DMS 273 (cell line): ENCODE data around the gene TMEM270.
"Not testable (repeated sequence)": the region's sequence is repeated elsewhere in the genome, so short reads cannot be mapped to it uniquely, and the experiment has no call there.

ENCODE experiments used
- DNase-seq: peaks from one replicate; lab custom pipeline; 2025; ENCODE audit not compliant: unreplicated experiment; lab: John Stamatoyannopoulos, UW

The TMEM270 gene, protein sequence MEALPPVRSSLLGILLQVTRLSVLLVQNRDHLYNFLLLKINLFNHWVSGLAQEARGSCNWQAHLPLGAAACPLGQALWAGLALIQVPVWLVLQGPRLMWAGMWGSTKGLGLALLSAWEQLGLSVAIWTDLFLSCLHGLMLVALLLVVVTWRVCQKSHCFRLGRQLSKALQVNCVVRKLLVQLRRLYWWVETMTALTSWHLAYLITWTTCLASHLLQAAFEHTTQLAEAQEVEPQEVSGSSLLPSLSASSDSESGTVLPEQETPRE

DNA sequence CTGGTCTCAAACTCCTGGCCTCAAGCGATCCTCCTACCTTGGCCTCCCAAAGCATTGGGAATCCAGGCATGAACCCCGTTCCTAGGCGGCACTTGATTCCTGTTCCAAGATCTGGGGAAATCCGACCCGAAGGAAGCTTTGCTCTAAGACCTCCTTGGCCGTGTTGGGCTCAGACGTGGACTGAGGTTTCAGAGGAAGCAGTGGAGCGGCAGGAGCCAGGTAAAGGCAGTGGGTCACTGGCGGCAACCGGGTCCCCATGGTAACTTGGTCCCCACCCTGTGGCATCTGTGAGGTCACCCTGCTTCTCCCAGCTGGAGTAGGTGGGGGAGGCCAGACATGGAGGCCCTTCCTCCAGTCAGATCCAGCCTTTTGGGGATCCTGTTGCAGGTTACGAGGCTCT, at the start of gene TMEM270:
TSS of gene TMEM270 (plus strand) at position 301 of the 400 bp plus-strand sequence. CDS start at position 337, 36 bp downstream.
- no peak for DNase-seq

DNA sequence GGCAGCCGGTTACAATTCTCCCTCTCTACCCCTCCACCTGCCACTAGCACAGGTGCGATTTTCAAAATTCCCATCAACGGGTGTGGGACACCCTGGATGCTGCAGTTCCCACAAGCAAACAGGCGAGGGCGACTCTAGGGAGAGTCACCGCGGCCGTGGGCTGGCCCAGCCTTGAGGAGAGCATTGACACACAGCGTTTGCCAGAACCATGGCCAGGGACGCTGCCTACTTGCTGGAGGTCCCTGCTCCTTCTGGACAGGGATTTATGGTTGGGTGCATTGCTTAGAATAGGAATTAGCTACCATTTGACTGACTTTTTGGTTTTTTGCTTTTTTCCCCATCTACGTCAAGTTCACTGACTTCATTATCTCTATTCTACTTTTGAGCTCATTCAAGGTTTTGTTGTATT, 49.2 kb upstream of the TMEM270 start:
- DNase-seq, result peak; percentile 93

DNA sequence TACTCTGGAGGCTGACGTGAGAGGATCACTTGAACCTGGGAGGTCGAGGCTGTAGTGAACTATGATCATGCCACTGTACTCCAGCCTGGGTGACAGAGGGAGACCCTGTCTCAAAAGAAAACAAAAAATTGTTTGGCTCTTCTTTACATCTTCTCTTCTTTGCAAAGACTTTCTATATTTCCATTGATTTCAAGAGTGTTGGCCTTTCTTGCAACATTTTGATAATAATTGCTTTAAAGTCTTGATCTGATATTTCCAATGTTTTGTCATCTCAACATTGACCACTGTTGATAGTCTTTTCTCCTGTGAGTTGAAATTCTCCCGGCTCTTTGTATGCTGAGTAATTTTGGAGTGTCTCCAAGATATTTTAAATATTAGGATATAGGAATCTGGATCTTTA, 48.0 kb upstream of the TMEM270 start:
- DNase-seq, result no peak

DNA sequence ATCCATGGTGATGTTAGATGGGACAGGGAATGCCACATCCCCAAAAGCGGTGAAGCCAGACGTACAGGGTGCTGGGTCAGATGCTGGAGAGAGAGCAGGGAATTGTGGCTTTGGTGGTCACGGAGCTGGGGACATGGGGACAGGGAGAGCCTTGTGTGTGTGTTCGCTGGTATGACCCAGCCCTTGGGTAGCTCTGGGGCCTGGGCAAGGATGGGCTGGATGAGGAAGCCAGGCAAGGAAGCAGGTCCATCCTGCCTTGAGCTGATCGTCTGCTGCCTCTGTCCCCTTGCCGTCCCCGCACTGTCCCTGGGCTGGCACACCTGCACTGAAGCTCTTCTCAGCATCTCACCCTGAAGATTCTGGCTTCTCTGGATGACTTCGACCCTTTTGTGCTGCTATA, 45.5 kb upstream of the TMEM270 start:
- no peak for DNase-seq

DNA sequence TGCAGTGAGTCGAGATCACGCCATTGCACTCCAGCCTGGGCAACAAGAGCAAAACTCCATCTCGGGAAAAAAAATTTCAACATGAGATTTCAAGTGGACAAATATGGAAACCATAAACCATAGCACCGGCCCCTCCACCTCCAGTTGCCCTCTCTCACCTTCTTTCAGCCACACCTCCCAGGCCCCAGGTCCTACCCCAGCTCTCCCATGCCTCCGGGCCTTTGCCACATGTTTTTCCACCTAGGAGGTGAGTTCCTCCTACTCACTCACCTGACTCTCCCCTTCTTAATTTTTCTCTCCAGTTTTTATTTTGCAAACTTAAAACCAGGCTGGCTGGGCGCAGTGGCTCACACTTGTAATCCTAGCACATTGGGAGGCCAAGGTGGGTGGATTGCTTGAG, 43.8 kb upstream of the TMEM270 start:
- no peak for DNase-seq

DNA sequence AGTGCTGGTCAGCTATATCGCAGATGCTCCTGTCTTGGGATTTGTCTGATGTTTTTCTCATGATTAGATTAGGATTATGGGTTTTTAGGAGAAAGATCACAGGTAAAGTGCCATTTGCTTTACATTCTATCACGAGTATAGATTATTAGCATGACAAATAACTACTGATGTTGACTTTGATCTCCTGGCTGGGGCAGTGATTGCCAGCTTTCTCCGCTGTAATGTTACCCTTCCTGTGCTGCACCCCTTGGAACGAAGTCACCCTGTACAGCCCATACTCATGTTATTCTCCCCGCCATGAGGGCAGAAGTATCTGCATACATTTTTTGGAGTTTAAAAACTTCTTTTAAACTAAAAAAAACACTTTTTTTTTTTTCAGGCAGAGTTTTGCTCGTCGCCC, 40.9 kb upstream of the TMEM270 start:
- no peak for DNase-seq

DNA sequence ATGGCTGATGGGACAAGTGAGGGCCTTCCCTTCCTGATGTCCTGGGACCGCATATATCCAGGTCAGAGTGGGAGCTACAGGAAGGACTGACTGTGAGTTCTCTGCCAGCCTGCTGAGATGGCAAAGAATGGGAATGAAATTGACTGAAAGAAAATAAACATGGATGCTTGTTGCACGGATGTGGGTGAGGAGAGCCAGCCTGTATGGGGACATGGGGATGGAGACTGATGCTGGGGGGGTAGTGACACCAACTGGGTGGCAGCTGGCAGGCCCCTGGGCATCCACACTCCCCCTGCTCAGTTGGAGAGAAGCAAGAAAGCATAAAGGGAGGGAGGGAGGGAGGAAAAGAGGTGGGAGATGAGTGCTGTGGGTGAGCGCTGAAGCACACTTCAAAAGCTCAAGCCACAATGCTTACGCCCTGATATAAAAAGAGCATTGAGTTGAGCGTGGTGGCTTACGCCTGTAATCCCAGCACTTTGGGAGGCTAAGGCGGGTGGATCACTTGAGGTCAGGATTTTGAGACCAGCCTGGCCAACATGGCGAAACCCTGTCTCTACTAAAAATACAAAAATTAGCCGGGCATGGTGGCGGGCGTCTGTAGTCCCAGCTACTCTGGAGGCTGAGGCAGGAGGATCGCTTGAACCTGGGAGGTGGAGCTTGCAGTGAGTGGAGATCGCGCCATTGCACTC, 39.2 kb upstream of the TMEM270 start:
- DNase-seq, result not testable (repeated sequence)

DNA sequence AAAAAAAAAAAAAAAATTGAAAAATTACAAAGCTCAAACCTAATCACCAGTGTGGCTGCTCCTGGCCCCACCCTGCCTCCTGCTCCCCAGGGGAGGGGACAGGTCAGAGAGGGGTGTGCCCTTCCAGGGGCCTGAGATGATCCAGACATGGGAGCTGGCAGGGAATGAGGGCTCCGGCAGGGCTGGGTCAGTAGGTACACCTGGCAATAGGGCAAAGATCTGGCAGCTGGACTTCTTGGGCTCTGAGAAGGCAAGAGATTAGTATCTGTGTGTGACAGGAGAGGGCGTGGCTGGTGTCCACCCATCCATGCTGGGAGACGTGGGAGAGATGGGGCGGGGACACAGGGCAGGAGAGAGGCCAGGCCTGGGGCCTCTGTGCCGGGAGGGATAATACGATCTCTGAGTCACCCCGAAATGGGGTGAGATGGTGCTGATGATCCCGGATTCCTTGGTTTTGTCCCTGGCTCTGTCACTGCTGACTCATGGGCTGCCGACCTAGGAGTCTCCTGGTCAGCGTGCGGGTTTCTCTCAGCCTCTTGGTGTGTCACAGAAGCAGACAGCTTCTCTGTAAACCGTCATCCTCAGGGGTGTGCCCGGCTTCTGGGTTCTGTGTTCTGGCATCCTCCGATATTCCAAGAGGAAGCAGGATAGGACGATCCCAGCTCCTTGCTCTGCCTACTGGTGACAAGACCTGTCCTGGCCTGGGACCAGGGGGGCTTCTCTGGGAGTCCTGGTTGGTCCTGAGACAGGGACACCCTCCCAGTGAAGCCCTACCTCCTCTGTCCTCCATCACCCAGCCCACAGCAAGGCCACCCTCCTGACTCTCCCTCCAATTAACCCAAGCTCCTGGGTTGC, 38.4 kb upstream of the TMEM270 start:
- DNase-seq, result peak; percentile 58

DNA sequence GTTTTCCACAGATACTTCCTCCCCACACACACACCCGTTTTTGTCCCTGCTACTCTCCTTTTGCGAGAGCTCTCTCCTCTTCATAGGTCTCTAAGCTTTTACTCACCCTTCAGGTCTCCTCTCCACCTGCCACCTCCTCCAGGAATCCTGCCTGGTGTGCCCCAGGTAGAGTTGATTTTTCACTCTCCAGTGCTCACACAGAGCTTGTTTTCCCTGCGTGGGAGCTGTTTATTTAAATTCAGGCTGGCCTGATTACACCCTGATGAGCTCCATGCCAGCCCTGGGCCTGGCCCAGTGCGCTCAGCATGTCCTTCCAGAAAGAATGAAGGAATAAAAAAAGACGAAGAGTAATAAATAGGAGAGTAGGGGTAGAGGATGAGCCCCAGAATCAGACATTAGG, 37.7 kb upstream of the TMEM270 start:
- DNase-seq, result no peak

DNA sequence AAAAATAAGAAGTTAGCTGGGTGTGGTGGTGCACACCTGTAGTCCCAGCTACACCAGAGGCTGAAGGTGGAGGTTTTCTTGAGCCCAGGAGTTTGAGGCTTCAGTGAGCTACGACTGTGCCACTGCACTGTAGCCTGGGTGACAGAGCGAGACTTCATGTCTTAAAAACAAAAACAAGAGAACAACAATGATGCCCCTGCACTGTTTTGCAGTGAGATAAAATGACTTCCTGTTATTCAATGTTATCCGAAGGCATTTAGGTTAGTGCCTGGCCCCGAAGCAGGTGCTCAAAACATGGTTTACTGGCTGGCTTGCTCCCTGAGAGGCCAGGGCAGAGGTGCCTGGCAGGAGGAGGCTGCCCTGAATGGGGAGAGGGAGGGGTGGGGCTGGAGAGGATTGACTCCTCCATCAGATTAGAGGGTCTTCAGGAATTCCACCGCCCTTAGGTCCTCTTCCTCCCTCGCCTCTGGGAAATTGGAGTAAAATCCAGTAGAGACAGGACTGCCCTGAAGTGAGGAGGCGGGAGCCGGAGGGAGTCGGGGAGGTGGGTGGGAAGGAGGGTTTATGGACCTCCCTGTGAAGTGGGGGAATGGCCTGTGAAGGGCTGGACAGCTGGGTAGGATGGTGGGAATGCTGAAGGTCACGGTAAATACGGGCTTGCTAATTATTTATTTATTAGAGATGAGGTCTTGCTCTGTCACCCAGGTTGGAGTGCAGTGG, 36.9 kb upstream of the TMEM270 start:
- no peak for DNase-seq

DNA sequence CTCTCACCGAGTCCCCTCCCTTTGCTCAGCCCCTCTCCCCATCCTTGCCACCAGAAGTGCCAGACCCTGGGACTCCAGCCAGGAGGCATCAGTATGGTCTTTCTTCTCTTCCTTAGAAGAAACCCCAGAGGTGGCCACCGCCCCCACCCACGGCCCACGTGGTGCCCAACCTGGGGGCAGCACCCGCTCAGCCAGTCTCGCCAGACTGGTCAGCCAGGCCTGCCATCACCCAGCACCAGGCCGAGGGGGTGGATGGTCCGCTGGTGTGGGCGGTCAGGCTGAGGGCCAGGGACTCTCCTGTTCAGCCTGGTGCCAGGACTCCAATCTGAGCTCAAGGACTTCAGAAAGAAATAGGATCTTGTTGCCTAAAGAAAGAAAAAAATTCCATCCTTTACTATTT, 36.0 kb upstream of the TMEM270 start:
- no peak for DNase-seq

DNA sequence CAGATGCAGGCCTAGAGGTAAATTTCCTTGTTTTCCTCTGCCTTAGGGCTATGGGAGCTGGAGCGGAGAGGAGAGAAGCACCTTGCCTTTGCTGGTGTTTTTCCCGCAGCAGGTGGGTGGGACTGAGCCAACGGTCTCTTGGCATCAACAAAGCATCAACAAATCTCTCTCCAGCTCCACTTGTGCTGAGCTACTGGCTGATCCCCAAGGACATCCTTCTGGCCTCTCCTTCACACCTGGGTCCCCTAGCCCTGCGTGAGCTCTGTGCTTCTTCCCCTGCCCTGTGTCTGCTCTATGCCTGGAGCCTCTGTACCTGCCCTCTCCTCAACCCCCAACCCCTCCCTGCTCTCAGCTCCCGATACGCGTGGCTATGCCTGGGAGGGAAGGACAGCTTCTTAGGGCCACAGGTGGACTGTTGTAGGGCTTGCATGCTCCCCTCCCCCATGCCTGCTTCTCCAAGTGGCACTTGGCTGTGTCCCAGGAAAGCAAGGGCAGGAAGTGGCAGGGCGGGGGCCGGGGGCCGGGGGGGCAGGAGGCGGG, 33.3 kb upstream of the TMEM270 start:
- DNase-seq, result peak; percentile 94

DNA sequence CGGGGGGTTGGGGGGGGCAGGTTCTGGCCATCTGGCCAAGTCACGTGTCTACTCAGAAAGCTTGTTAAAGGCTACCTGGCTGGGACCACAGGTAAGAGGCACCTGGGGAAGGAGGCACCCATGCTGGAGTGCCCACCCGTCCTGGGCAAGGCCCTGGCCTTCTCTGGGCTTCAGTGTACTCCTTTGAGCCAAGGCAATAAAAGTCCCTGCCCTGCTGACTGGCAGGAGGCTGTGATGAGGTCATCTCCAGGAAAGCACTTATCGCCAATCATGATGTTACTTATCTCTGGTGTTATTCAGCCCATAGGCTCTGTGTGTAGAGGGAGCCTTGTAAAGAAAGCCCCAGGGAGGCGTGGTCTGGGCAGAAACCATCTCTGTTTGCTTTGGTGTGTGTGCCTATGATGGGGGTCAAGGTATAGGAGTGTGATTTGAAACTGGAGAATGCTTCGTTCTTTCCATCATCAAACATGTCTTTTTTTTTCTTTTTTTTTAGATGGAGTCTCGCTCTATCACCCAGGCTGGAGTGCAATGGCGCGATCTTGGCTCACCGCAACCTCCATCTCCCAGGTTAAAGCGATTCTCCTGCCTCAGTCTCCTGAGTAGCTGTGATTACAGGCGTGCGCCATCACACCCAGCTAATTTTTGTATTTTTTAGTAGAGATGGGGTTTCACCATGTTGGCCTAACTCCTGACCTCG, 32.7 kb upstream of the TMEM270 start:
- DNase-seq, result peak; percentile 96

DNA sequence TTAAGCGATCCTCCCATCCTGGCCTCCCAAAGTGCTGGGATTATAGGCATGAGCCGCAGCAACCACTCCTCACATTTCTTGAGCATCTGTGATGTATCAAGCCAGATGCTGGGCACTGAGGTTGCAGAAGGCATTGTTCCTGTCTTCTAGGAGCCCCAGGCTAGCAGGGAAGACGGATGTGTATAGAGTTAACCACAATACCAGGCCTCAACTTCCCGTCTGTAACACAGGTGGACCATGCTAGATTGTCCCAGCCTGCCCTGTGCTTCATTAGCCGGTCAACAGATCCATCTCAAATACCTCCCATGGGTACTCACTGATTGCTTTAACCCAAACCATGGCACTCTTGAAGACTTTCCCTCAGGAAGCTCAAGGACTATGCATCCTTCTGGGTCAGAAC, 32.0 kb upstream of the TMEM270 start:
- DNase-seq, result no peak

DNA sequence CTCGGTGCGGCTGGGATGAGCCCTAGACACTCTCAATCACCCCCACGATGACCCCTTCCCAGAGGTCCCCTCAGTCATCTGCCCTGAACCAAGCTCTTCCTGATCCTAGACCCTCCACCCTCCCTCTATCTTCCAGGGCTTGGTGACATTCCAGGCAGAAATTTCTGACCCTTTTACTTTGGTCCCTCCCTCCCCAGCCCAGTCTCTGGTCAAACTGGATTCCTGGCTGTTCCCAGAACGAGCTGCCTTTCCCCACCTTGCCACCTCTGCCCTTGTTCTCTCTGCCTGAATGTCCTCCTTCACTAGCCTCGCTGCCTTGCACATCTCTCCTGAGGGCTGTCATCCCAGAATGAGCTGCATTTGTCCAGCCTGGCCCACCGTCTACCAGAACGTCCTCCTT, 31.5 kb upstream of the TMEM270 start:
- no peak for DNase-seq

DNA sequence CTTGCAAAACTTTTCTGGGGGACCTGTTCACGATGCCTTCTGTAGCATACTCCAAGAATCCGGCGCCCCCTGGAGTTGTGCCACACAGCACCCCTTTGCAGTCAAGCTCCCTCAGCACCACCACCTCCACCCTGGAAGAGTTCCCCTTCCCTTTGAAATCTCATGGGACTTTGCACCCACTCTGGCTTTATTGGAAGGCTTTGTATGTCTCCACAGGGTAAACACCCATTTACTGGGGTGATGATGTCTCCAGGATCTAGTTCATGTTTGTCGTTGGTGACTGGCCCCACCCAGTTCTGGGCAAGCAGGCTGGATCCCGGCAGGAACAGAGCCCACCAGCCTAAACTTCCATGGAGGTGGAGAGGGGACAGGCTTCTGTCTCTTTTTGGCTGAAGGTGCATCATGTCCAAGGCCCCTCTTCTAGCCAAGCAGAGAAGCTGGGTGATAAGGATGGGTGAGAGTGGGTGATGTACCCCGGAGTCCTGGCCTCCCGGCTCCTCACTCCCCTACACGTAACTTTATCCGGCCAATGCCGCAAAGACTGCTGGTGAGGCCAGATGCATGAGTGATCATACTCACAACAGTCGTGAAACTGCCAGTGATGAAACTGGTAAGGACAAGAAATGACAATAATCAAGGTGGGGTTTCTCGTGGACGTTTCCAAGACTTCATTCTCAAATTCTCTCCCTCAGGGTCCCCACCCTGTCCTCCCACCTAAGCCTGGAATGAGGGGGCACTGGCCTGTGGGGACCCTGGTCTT, 30.9 kb upstream of the TMEM270 start:
- DNase-seq, result no peak

DNA sequence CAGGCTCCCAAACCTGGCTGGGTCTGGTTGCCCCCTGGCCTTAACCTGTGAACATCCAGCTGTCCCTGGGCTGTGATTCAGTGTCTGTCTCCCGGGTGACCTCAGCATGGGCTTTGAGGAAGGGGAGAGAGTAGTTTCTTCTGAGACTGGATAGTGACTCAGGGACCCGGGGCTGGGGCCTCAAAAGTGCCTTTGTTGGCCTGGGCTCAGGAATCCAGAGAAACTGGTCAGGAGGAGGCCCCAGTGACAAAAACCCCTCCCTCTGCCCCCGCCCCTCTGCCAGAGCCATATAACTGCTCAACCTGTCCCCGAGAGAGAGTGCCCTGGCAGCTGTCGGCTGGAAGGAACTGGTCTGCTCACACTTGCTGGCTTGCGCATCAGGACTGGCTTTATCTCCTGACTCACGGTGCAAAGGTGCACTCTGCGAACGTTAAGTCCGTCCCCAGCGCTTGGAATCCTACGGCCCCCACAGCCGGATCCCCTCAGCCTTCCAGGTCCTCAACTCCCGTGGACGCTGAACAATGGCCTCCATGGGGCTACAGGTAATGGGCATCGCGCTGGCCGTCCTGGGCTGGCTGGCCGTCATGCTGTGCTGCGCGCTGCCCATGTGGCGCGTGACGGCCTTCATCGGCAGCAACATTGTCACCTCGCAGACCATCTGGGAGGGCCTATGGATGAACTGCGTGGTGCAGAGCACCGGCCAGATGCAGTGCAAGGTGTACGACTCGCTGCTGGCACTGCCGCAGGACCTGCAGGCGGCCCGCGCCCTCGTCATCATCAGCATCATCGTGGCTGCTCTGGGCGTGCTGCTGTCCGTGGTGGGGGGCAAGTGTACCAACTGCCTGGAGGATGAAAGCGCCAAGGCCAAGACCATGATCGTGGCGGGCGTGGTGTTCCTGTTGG, 30.0 kb upstream of the TMEM270 start, which contains the start of gene CLDN4:
TSS of gene CLDN4 (plus strand) at position 316 of the 903 bp plus-strand sequence. CDS start at position 522, 206 bp downstream.
- DNase-seq, result peak; percentile 66

DNA sequence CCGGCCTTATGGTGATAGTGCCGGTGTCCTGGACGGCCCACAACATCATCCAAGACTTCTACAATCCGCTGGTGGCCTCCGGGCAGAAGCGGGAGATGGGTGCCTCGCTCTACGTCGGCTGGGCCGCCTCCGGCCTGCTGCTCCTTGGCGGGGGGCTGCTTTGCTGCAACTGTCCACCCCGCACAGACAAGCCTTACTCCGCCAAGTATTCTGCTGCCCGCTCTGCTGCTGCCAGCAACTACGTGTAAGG, 29.4 kb upstream of the TMEM270 start:
- DNase-seq, result no peak
